HG03196 (cell line): ENCODE results near the gene SYCP1.
"Not testable (repeated sequence)": the region's sequence is repeated elsewhere in the genome, so short reads cannot be mapped to it uniquely, and the experiment has no call there.

Source experiments
- ATAC-seq: cut with Tn5 transposase; IDR thresholded peaks from one replicate; pipeline ENCODE4 v1.9.1; 2021; ENCODE audit not compliant: unreplicated experiment

The SYCP1 gene, protein sequence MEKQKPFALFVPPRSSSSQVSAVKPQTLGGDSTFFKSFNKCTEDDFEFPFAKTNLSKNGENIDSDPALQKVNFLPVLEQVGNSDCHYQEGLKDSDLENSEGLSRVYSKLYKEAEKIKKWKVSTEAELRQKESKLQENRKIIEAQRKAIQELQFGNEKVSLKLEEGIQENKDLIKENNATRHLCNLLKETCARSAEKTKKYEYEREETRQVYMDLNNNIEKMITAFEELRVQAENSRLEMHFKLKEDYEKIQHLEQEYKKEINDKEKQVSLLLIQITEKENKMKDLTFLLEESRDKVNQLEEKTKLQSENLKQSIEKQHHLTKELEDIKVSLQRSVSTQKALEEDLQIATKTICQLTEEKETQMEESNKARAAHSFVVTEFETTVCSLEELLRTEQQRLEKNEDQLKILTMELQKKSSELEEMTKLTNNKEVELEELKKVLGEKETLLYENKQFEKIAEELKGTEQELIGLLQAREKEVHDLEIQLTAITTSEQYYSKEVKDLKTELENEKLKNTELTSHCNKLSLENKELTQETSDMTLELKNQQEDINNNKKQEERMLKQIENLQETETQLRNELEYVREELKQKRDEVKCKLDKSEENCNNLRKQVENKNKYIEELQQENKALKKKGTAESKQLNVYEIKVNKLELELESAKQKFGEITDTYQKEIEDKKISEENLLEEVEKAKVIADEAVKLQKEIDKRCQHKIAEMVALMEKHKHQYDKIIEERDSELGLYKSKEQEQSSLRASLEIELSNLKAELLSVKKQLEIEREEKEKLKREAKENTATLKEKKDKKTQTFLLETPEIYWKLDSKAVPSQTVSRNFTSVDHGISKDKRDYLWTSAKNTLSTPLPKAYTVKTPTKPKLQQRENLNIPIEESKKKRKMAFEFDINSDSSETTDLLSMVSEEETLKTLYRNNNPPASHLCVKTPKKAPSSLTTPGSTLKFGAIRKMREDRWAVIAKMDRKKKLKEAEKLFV

DNA sequence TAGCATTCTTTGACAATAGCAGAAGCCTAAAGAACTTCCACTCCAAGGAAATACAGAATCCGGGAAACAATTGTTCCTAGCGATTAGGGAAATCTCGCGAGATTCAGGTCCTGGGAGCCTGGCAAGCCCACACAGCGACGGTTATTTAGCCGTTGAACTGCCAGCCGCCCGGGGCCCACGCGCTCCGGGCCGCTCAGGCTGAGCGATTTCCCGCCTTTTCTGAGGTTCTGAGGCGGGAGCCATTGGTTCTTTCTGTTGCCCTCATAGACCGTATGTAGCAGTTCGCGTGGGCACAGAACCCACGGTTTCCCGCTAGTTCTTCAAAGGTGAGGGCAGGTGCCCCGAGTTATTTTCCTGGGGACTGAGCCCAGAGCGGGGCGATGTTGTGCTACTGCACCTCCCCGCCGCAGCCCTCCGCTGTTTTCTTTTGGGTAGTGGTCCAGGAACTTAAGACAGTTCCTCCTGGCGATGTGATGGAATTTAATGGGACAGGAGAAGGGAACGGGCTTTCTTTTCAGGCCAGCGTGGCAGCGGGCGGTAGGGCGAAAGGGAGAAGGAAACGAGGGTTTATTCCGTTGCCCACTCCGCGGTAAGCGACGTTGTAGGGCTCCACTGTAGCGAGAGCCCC is at the start of gene SYCP1:
Gene SYCP1, plus strand, starts transcription at position 171 of the 628 bp plus-strand sequence. CDS start 602 bp downstream, outside the sequence.
- ATAC-seq = no peak

DNA sequence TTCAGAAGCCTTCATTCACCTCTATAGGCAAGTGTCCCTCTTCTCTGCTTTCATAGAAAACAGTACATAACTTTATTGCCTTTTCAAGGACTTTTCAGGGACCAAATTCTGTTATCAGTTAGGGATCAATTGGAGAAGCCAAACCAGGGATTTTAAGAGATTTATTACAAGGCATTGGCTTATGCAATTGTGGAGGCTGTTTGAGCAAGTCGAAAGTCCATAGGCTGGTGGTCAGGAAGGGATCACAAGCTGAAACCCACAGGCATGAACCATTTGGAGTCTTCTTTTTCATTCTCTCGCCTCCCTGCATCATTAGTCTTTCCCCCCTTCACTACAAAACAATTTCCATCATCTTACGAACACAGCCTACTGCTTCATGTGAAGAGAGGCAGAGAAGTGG is 34.8 kb upstream of the SYCP1 start:
- ATAC-seq = no peak

DNA sequence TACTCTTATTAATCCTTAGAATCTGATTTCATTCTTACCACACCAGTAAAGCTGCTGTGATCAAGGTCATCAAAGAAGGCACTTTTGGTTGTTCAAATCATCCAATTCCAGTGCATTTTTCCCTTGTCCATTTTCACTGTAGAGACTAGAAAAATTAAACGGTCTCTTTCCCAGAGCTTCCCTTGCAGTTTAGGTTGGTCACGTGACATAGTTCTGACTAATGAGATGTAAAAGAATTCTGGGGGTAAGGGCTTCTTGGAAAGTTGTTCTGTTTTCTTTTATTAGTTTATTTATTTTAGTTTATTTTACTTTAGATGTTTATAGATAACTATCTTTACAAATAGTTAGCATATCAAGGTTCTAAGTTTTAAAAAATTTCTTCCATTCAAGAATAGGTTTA is 34.3 kb upstream of the SYCP1 start:
- ATAC-seq = no peak

DNA sequence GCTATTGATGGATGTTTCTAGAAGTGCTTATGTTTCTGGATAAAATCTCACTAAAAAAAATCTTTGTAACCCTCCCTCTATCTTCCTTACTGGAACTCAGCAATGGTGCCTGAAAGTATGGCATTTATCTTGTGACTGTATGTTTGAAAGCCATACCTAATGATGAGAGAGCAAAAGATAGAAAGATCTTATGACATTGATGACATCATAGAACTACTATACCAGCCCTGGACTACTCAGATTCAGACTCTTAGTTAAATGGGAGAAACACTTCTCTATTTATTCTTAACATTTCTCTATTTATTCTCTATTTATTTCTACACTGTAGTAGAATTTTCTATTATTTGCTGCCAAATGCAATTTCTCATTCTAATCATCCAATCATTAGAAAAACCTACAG is 32.7 kb upstream of the SYCP1 start:
- no peak for ATAC-seq

DNA sequence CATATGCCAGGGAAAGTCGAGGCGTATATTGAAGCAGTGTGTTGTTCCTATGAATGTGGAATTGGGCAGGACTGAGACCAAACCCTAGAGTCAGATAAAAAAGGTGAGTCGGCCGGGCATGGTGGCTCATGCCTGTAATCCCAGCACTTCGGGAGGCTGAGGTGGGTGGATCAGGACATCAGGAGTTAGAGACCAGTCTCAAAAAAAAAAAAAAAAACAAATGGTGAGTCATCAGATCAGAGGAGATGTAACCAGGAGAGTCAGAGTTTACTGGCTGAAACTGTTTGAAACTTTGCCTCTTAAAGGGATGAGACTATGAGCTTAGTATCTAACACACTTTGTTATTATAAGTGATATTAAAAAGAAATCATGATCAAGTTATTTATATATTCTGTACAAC is 26.4 kb upstream of the SYCP1 start:
- ATAC-seq = no peak

DNA sequence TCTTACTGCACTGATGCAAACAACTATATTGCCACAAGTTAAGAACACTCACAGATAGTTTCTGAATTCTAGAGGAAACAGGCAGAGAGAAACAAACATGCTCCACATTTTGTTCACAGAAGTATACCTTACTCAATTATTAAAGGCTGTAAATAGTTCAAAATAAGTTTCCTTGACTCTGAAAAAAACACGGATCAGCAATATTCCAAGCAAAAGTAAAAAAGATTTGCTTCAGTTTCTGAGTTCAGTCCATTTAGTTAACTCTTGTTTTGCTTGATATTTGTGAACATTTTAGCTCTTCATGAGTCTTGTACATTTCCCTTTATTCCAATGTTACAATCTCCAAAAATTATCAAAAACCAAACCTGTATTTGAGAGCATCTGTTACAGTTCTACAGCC is 24.6 kb upstream of the SYCP1 start:
- not testable (repeated sequence) for ATAC-seq

DNA sequence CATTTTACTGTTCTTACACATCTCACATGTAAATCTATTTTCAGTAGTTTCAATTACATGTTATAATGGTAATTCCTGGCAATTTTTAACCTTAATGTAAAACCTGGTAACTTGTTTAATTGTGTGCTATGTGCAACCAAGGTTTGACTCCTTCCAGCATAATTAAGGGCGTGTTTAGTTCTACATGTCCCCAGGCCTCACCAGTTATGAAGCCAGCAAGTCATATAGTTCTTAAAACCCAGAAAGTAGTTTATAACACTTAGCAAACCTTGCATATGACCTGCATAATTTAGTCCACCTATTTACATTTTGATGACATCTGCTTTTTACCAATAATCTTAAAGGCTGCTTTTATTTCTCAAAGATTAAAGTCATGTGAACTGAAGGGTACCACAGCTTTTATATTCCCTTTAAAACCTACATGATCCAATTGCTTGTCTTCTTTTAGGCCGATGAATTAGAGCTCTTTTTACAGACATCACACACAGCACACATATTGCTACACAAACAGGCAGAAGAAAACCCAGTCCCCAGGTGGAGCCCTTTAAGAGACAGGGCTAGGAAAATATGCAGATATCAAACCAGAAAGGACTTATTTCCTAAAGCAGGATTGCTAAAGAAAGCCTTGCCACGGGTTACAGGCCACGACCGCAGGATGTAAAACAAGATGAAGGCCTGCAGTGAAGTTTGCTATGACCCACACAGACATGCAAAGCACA is 23.2 kb upstream of the SYCP1 start:
- ATAC-seq = no peak

DNA sequence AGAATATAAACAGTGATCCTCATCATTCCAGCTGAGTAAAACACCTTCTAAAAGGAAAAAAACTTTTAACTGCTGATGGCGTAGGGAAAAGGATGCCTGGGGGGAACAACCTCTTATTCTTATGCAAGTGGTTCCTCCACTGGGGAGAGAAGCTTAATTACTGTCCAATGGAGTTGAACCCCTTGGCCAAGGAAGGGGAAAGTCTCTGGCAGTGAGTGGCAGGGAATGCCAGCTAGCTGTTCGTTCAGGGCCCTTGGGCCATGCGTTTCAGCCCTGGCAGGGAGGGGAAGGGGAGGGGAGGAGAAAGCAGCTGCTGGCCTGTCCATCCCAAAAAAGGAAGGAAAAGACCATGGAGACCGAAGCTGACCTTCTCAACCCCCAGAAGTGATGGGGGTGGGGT is 22.6 kb upstream of the SYCP1 start:
- ATAC-seq = no peak

DNA sequence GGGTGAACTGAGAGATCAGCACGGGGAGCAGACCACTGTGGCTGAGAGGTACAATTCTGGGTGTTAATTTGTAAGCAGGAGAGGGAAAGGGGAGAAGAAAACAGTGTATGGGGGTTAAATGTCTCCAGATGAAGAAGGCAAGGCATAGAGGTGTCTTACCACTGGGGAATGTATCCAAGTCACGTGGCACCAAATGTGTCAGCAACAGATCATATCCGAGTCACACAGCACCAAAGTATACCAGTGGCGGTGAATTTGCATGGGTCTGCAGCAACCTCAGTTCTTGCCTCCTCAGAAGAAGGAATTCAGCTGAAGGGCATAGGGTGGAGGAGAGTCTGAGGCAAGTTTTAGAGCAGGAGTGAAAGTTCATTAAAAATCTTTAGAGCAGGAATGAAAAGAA is 21.2 kb upstream of the SYCP1 start:
- no peak for ATAC-seq

DNA sequence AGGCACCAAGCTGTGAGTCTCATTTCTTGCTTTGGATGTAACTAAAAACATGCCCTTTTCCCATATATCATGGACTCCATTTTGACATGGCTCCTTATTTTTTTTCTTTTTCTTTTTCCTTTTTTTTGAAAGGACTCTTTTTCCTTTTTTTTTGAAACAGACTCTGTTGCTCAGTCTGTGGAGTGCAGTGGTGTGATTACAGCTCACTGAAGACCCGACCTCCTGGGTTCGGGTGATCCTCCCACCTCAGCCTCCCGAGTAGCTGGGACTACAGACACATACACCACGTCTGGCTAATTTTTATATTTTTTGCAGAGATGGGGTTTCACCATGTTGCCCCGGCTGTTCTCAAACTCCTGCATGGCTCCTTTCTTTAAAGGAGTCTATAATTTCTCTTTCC is 10.4 kb upstream of the SYCP1 start:
- ATAC-seq = no peak

DNA sequence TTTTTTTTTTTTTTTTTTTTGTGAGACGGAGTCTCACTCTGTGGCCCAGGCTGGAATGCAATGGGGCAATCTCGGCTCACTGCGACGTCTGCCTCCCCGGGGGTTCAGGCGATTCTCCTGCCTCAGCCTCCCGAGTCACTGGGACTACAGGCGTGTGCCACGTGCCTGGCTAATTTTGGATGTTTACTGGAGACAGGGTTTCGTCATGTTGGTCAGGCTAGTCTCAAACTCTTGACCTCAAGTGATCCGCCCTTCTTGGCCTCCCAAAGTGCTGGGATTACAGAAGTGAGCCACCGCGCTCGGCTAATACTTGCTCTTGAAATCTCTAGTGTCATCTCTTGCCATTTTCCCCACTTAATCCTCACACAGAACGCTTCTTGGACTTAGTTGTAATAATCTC is 1.1 kb upstream of the SYCP1 start:
- no peak for ATAC-seq

DNA sequence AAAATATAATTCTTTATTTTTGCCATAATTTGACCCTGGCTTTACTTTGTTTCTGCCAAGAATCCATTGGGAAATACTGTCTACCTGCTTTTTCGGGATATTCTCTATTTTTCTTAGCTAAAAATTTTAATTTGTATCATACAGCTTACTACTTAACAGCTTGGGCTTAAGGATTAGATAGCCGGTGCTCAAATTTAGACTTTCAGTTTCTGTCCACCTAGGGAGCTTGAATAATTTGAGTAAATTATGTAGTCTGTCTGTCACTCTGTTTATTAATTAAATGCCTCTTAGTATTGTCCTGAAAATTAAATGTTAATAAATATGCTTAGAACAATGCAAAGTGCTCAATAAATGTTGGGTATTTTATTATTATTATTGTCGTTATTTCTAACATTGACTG is 6.7 kb downstream of the SYCP1 start:
- no peak for ATAC-seq

DNA sequence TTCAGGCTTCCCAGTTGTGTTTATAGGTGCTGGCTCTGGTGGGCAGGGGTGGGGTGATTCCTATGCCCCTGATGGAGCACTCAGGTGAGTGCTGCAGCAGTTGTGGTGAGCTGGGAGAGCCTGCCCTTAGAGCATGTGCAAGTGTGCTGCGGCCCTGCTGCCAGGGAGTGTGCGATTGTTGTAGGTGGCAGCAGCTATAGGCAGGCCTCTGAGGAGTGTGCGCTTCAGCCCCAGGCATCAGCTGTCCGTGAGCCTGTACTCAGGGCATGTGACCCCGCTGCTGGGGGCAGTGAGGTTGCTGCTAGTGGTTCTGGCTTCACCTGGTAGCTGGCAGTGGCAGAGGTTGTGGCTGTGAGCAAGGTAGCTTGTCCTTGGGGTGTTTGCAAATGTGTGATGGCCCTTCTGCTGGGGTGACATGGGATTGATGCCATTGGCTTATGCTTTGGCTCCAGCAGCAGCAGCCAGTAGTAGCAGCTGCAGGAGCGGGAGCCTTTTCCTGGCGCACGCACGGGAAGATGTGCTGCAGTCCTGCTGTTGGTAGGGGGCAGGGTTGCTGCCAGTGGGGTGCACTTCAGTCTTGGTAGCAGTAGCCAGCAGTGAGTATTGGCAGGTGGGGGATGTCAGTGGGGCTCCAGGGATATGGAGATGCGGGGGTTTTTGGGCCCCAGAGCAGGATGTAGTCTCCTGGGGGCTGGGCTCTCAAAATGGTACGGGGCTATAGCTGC is 37.7 kb downstream of the SYCP1 start:
- ATAC-seq = no peak

DNA sequence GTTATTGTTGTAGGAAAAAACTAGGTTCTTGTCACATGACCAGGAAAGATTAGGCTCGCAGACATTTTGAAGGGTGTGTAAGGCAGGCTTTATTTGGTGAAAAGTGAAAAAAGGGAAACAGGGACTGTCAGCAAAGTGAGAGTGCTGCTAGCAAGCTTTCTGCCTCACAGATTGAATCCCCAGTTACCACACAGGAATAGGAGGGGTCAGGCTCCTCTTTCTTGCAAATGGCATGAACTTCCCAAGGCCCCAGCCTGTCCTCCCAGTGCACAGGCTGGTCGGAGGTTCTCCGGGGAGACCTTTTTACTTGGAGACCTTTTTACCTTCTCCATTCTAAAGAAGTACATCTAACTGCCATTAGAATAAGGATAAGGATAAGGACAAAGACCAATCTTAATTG is 42.1 kb downstream of the SYCP1 start:
- no peak for ATAC-seq

DNA sequence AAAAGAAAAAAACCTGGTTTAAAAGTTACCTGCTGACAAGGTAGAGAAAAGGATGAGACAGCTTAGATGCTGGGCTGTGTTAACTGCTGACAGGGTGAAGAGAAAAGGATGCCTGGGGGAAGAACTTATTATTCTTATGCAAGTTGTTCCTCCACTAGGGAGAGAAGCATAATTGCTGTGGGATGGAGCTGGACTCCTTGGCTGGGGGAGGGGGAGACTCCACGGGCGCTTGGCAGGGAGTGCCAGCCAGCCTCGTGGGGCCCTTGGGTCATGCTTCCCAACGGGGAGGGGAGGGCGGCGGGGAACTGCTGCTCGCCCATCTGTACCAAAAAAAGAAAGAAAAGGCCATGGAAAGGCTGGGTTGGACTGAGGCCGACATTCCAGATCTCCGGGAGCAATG is 47.2 kb downstream of the SYCP1 start:
- ATAC-seq = no peak

DNA sequence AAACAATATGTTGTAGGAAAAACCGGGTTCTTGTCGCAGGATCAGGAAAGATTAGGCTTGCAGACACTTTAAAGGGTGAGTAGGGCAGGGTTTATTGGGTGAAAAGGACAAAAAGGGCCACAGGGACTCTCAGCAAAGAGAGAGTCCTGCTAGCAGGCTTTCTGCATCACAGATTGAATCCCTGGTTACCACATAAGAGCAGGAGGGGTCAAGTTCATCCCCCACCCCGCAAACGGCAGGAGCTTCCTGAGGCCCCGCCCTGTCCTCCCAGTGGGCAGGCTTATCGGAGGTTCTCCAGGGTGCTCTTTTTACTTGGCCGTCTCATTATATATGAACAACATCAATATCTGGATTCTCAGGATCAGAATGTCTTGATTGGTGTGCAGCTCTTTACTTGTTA is 47.7 kb downstream of the SYCP1 start:
- no peak for ATAC-seq

DNA sequence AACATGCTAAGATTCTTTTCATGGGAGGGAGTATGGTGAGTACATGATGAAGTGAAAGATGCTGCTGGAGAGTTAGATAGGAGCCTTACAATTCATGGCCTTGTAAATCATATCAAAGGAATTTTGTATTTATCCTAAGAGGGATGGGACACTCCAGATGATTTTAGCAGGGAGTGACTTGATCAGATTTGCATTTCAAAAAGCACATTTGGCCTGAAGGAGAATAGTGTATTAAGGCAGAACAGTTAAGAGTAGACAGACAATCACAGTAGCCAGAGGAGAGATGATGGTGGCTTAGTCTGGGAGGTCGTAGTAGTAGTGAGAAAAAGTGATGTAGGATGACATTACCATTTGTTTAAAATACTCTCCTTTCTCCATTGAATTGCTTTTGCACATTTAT is 48.8 kb downstream of the SYCP1 start:
- no peak for ATAC-seq

DNA sequence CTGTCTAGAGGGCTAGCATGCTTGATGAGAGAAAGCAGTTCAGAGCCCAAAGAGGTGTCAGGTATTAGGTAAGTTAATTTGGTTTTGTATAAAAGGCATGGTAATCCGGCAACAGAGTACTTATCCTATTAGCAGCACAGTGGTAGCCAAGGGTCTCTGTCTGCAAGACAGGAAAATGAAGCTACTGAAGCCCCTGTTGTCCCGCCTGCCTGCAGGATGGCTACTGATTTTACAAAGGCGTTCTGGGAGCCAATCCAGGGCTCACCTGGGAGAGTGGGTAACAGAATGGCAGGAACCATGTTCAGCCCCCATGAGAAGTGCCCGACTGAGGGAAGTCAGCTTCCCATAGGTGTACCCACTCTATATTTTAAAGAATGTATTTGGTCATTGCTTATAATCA is 61.1 kb downstream of the SYCP1 start:
- not testable (repeated sequence) for ATAC-seq

DNA sequence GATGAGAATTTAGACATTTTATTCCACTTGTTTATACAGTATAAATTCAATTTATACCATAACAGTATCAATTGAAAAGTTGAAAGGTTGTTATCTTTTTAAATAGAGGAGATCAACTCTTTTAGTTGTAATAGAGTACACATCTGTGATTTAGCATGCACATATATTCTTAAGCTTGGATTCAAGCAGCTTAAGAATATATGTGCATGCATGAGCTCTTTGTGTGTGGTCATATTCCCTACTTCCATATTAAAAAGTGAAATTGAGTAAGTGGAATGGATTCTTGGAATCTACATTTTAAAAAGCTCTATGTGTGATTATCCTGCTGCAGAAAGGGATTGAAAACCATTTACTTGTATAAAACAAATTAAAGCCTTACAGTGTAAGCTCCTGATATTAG is 71.9 kb downstream of the SYCP1 start:
- ATAC-seq = no peak

DNA sequence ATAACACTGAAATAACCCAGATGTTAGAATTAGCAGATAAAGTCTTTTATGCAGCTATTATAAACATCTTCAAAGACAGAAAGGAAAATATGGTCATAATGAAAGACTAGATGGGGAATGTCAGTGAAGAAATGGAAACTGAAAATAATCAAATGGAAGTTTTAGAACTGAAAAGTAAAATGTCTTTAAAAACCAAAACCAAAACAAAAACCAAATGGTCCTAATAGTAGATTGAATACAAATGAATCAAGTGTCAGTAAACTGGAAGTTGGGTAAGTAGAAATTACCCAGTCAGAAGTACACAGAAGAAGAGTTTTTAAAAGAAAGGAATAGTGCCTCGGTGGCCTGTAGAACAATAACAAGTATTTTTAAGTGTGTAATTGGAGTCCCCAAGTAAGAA is 72.7 kb downstream of the SYCP1 start:
- no peak for ATAC-seq
